LNCaP clone FGC (cell line): ENCODE results near the gene XAGE2.
"Not testable (repeated sequence)": the region's sequence is repeated elsewhere in the genome, so short reads cannot be mapped to it uniquely, and the experiment has no call there.

Experiments
- DNase-seq: peaks from one replicate; pipeline ENCODE4 v3.0.0-alpha.2; 2011; ENCODE audit warnings: low read depth
- H3K4me3 ChIP-seq: 2 replicates; pipeline ENCODE4 v1.5.1; 2011; ENCODE audit warnings: mild to moderate bottlenecking, low read depth, low read length, control low read depth
- TF ChIP-seq, protein P1 (sequence below): IDR thresholded peaks from 2 replicates; pipeline ENCODE4 v1.5.1; 2012; ENCODE audit warnings: mild to moderate bottlenecking; ENCODE audit not compliant: control insufficient read depth, insufficient read depth; ENCODE audit errors: extremely low read depth

The XAGE2 gene, protein sequence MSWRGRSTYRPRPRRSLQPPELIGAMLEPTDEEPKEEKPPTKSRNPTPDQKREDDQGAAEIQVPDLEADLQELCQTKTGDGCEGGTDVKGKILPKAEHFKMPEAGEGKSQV

DNA sequence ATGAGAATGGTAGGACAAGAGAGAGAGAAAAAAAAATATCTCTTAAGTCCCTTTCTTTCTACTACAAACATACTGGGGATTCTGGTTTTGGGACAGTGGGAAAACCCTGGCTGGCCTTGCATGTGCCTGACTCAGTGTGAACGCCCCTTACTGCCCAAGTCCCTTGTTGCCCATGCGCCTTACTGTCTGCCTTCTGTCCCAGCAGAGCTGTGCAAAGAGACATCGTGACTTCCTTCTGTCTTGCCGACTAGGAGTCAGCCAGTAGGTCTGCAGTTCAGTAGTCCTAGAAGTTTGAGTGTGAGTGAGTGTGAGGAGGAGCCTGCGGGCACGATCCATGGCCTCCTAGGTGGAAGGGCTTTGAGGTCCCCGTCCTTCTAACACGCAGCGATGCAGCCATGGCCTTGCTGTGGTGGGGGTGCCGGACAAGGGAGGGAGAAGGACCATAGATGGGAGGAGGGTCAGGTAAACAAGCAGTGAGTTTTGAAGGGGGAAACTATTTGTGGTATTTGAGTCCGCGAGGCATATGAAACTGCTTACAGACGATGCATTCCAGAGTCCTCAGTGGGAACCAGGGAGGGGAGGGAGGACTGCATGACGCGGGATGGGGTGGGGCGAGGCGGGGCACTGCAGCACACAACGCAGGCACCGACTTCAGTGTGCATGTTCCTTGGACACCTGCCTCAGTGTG lies at the start of gene XAGE2:
TSS of gene XAGE2 (plus strand) at position 654 of the 688 bp plus-strand sequence. CDS start 994 bp downstream, outside the sequence.
- H3K4me3 ChIP-seq = no peak within 1 kb of the TSS
- TF ChIP-seq, protein P1, sequence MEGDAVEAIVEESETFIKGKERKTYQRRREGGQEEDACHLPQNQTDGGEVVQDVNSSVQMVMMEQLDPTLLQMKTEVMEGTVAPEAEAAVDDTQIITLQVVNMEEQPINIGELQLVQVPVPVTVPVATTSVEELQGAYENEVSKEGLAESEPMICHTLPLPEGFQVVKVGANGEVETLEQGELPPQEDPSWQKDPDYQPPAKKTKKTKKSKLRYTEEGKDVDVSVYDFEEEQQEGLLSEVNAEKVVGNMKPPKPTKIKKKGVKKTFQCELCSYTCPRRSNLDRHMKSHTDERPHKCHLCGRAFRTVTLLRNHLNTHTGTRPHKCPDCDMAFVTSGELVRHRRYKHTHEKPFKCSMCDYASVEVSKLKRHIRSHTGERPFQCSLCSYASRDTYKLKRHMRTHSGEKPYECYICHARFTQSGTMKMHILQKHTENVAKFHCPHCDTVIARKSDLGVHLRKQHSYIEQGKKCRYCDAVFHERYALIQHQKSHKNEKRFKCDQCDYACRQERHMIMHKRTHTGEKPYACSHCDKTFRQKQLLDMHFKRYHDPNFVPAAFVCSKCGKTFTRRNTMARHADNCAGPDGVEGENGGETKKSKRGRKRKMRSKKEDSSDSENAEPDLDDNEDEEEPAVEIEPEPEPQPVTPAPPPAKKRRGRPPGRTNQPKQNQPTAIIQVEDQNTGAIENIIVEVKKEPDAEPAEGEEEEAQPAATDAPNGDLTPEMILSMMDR = no peak
- no peak for DNase-seq

DNA sequence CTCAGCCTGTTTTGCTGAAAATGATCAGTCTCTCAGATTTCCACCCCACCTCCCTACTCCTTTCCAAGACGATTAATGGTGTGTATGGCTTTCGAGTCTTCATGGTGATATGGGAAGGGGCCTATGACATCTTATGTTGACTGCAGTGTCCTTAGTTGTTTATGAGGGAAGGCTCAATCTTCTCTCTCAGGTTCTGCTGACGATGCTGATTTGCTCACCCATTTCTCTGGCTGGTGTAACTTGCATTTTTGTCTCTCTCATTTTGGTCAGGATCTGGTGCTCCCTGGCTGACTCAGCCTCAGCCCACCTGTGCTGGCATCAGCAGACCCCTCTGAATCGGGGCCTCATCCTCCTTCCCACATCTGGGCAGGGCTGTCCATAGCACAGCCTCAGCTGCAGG lies 31.4 kb upstream of the XAGE2 start:
- TF ChIP-seq, protein P1 = no peak
- DNase-seq = no peak
- H3K4me3 ChIP-seq = no peak overlapping the region

DNA sequence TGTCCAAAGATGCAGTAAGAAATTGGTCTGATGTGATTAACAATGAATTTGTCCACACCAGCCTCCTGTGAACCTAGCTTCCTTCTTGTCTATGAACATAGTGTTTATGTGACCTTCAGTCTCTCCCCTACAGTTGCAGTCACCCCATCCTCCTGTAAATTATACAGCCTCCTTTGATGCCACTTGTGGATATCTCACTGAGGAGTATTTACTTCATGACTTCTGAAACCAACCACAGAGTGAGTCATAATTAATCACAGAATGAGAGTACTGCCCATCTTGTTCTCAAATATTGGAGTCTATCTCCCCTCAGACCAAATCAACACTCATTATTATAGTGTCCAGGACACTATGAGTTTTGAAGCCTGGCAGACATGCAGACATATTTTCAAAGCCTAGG lies 27.3 kb upstream of the XAGE2 start:
- no peak overlapping the region for H3K4me3 ChIP-seq
- DNase-seq = no peak
- TF ChIP-seq, protein P1 = no peak

DNA sequence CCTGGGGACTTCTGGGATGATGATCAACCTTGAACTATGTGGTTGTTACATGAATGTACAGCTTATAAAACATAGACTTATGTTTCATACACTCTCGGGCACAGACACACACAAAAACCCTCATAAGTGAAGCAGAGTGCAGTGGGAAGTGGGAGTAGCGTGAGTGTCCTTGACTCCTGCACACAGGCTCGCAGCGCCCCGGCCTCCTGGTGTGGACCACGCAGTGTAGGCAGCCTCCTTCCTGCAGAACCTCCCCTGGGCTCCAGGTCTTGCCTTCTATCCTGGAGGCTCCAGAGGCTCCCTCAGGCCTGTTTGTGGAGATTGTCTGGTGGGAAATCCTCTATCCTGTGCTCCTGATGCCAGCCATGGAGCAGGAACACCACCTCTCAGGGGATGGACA lies 25.7 kb upstream of the XAGE2 start:
- DNase-seq, H3K4me3 ChIP-seq: not testable (repeated sequence)

DNA sequence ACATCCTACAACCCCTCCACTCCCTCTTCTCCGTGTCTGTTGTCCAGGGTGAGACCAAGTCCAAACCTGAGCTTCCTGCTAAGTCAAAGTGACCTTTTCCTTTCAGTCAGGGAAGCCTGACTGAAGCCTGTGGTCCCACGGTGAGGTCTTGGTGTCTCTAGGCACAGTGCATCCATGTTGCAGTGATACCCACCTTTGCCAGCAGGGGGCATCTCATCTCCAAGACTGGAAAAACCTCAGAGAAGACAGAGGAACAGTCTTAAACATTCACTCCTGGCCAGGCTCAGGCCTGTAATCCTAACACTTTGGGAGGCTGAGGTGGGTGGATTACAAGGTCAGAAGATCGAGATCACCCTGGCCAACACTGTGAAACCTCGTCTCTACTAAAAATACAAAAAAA lies 23.4 kb upstream of the XAGE2 start:
- TF ChIP-seq, protein P1 = peak; percentile 46
- H3K4me3 ChIP-seq, DNase-seq: not testable (repeated sequence)

DNA sequence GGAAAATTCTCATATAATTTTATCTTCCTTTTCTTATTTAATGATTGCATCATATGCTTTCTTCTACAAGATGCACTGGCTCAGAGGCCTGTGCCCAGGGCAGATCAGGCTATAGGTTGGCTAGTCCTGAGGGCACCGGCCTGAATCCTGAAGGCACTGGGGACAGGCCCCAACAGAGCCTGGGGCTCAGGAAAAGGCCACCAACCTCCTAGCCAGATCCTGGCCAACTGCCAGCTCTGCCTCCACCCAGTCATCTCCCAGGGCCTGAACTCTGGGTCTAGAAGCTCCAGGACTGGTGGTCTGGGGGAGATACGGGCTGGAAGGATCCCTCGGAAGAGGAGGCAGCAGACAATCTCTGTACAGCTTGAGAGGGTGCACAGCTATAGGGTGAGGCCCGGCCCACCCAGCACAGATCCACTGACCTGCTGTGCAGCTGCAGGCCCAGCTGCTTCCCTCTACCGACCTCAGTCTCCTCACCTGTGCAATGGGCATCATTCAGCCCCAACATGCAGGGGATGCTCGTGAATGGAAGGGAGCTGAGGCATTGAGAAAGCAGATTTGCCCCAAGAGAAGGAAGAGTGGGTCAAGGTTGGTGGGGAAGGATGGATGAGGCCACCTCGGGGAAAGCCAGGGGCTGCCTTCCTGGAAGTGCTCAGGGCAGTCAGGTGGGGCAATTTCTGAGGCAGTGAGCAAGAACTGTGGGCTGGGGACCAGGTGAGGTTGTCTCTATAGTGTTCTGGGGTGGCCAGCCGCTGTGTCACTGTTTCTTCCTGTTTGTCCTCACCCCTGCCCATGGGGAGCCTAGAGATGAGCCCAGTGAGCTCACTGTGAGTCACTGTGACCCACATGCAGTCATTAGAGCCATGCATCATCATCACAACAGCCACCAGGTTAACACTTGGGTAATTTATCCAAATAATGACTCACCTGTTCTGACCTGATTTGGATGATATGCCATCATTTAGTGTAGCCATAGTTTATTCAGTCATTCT lies 22.4 kb upstream of the XAGE2 start:
- TF ChIP-seq, protein P1 = no peak
- DNase-seq = no peak
- H3K4me3 ChIP-seq = no peak overlapping the region

DNA sequence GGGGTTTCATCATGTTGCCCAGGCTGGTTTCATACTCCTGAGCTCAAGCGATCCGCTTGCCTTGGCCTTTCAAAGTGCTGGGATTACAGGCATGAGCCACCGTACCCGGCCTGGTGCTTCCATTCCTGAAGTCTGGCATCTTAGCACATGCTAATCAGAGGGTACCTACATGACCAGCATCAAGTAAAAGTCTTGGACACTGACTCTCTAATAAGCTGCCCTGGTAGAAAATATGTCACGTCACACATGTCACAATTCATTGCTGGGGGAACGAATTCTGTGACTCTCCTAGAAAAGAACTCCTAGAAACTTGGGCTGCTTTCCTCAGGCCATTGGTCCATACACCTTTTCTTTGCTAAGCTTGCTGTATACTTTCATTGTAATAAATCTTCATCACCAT lies 19.1 kb upstream of the XAGE2 start:
- TF ChIP-seq, protein P1 = no peak
- no peak overlapping the region for H3K4me3 ChIP-seq
- no peak for DNase-seq
